ENCODE results near the gene WIPI1. TPM values are rescaled to one million over a fixed set of nuclear protein-coding genes. Genes with fewer than 3 reads are reported as not detected.

Gene WIPI1
- total and polyA plus RNA-seq, 7 donors = 18.9 to 78.8 (median 28.5) TPM

GRCh38 chr17:68432086-68432864, 25.0 kb downstream of the WIPI1 start:
- H3K36me3 ChIP-seq = peaks cover 25 to 88% (median 66%) of the 10 kb centered on the region in 4 donors
- WGBS, 2 donors = 93 to 94% methylated on average over 14 of the region's 14 CpGs
- no peak for TF ChIP-seq EP300 (IDR thresholded peaks at IDR 0.05)
- peaks cover 0 to 9% (median 5%) of the 10 kb centered on the region in 4 donors for H3K4me1 ChIP-seq
- no peaks in the 10 kb centered on the region for H3K27me3 ChIP-seq
- DNase-seq = no peak
- no peak overlapping the region for H3K27ac ChIP-seq
- intact Hi-C loops (cut with DNase I) = no loop called here
- H3K4me3 ChIP-seq = no peak overlapping the region
- H3K9me3 ChIP-seq = no peaks in the 10 kb centered on the region

GRCh38 chr17:68431661-68432071, 25.6 kb downstream of the WIPI1 start:
- no peak overlapping the region for H3K27ac ChIP-seq
- no peaks in the 10 kb centered on the region for H3K9me3 ChIP-seq
- 70 to 75% methylated on average over 15 of the region's 15 CpGs for WGBS, 2 donors
- peaks cover 0 to 8% (median 5%) of the 10 kb centered on the region in 4 donors for H3K4me1 ChIP-seq
- H3K36me3 ChIP-seq = peaks cover 25 to 94% (median 66%) of the 10 kb centered on the region in 4 donors
- TF ChIP-seq CTCF (IDR thresholded peaks at IDR 0.05) (no peak), POLR2A (IDR thresholded peaks at IDR 0.05) (no peak), EP300 (IDR thresholded peaks at IDR 0.05) (no peak), POLR2AphosphoS5 (IDR thresholded peaks at IDR 0.05) (no peak)
- H3K27me3 ChIP-seq = no peaks in the 10 kb centered on the region
- H3K4me3 ChIP-seq = no peak overlapping the region
- no peak for DNase-seq
- intact Hi-C loops (cut with DNase I) = no loop called here

GRCh38 chr17:68431045-68431608, 26.2 kb downstream of the WIPI1 start:
- H3K27ac ChIP-seq = no peak overlapping the region
- no peak for TF ChIP-seq EP300 (IDR thresholded peaks at IDR 0.05)
- no peak for TF ChIP-seq CTCF (IDR thresholded peaks at IDR 0.05)
- TF ChIP-seq POLR2A (IDR thresholded peaks at IDR 0.05) = no peak
- TF ChIP-seq POLR2AphosphoS5 (IDR thresholded peaks at IDR 0.05) = no peak
- intact Hi-C loops (cut with DNase I) = no loop called here
- DNase-seq = no peak
- 87 to 89% methylated on average over 13 of the region's 13 CpGs for WGBS, 2 donors
- no peaks in the 10 kb centered on the region for H3K27me3 ChIP-seq
- no peak overlapping the region for H3K4me3 ChIP-seq
- peaks cover 27 to 100% (median 66%) of the 10 kb centered on the region in 4 donors for H3K36me3 ChIP-seq
- no peaks in the 10 kb centered on the region for H3K9me3 ChIP-seq
- H3K4me1 ChIP-seq = peaks cover 0 to 3% (median under 1%) of the 10 kb centered on the region in 4 donors

- no peak for DNase-seq
- no peaks in the 10 kb centered on the region for H3K4me1 ChIP-seq
- peaks cover 35 to 99% (median 60%) of the 10 kb centered on the region in 4 donors for H3K36me3 ChIP-seq
- no peaks in the 10 kb centered on the region for H3K9me3 ChIP-seq
- intact Hi-C loops (cut with DNase I) = no loop called here
- TF ChIP-seq EP300 (IDR thresholded peaks at IDR 0.05) = no peak
- TF ChIP-seq POLR2A (IDR thresholded peaks at IDR 0.05) = no peak
- TF ChIP-seq CTCF (IDR thresholded peaks at IDR 0.05) = no peak
- TF ChIP-seq POLR2AphosphoS5 (IDR thresholded peaks at IDR 0.05) = no peak
- 91 to 95% methylated on average over 11 of the region's 11 CpGs for WGBS, 2 donors
- no peak overlapping the region for H3K4me3 ChIP-seq
- H3K27me3 ChIP-seq = no peaks in the 10 kb centered on the region
- no peak overlapping the region for H3K27ac ChIP-seq
These were observed 27.4 kb downstream of the WIPI1 start for GRCh38 chr17:68429881-68430280.

GRCh38 chr17:68428498-68429172, 28.7 kb downstream of the WIPI1 start:
- Histone ChIP-seq H3K9me3 (no peaks in the 10 kb centered on the region), H3K27ac (no peak overlapping the region), H3K36me3 (peaks cover 35 to 99% (median 53%) of the 10 kb centered on the region in 4 donors), H3K4me1 (no peaks in the 10 kb centered on the region), H3K27me3 (no peaks in the 10 kb centered on the region), H3K4me3 (no peak overlapping the region)
- TF ChIP-seq EP300 (IDR thresholded peaks at IDR 0.05) (no peak), CTCF (IDR thresholded peaks at IDR 0.05) (no peak), POLR2AphosphoS5 (IDR thresholded peaks at IDR 0.05) (no peak), POLR2A (IDR thresholded peaks at IDR 0.05) (no peak)
- WGBS, 2 donors = 88 to 94% methylated on average over 14 of the region's 14 CpGs
- intact Hi-C loops (cut with DNase I) = no loop called here
- DNase-seq = no peak
